Epithelial cell of esophagus (primary cell): ENCODE results near the gene HPCAL1.

ENCODE experiments used
- DNase-seq: peaks from one replicate; pipeline ENCODE4 v3.0.0; 2010; ENCODE audit warnings: low read depth
- H3K4me3 ChIP-seq: 2 replicates; pipeline ENCODE4 v1.5.1; 2011; ENCODE audit warnings: mild to moderate bottlenecking, low read length, control low read depth
- CTCF ChIP-seq: IDR thresholded peaks from 2 replicates; pipeline ENCODE4 v1.5.1; 2011; ENCODE audit warnings: low read depth, mild to moderate bottlenecking, low read length, control low read depth, inconsistent platforms; ENCODE audit not compliant: insufficient read depth; ENCODE audit errors: missing control alignments

HPCAL1 gene

GRCh38 chr2:10471046-10471571, 168.4 kb downstream of the HPCAL1 start:
- no peak for DNase-seq
- no peak for TF ChIP-seq CTCF
- H3K4me3 ChIP-seq = no peak overlapping the region

GRCh38 chr2:10471955-10472354, 169.3 kb downstream of the HPCAL1 start:
- no peak overlapping the region for H3K4me3 ChIP-seq
- TF ChIP-seq CTCF = no peak
- DNase-seq = no peak

- no peak for TF ChIP-seq CTCF
- no peak for DNase-seq
- H3K4me3 ChIP-seq = no peak overlapping the region
Observed at GRCh38 chr2:10473121-10473756, 170.5 kb downstream of the HPCAL1 start.

- no peak for TF ChIP-seq CTCF
- DNase-seq = no peak
- H3K4me3 ChIP-seq = no peak overlapping the region
Observed at GRCh38 chr2:10475221-10475722, 172.6 kb downstream of the HPCAL1 start.

DNA sequence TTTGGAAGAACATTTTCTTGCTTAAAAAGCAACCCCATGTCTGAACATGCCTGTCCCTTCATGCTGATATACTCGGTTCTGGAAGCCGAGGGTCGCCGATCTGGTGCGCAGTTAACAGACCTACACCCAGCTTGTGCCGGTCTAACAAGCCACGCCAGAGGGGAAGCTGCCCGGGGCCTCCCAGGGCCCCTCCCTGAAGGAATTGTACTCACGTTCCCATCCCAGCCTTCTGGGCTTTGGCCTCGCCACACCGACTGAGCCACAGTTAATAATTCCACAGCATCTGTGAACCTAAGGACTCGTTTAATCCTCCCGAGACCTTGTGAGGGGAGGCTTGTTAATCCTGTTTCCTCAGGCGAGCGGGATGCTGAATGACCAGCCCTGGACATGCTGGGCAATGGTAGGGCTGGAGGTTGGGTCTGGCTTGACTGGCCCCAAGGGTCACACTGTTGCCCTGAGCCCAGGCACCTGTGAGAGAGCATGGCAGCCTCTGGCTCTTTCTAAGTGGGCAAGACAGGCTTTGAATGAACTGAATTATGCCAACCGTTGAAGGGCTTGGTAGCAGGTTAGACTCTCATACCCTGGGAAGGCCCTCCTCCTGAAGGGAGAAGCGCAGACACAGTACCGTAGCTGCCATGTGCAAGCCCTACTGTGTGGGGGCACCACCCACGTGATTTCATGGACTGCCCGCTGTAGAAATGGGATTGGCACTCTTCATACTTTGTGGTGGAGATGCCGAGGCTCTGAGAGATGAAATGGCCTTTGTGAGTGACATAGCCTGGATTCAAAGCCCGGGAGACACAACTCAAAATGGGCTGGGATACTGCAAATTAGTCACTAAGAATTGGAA, 173.3 kb downstream of the HPCAL1 start:
- no peak overlapping the region for H3K4me3 ChIP-seq
- DNase-seq = no peak
- TF ChIP-seq CTCF = no peak

DNA sequence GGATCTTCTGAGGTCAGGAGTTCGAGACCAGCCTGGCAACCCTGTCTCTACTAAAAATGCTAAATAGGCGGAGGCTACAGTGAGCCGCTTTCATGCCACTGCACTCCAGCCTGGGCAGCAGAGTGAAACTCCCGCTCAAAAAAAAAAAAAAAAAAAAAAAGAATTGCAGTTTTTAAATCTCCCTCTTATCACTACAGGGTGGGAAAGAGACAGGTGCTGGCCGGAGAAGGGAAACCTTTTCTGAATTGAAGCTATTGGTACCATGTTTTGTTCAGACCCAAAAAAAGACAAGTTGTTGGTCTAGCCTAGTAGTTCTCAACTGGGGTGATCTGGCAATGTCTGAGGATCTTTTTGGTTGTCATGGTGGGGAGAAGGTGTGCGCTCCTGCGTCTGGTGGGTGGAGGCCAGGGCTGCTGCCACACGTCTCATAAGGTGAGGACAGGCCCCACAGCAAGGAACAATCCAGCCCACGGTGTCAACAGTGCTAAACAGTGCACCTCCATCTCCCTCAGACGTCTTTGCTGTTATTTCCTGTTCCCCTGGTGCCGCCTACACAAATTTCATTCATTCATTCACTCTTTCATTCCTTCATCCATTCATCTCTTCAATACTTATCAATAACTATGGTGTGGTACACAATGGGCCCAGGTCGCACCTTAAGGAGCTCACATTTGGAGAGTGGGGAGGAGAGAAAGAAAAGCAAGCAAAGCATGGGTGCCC, 174.2 kb downstream of the HPCAL1 start:
- no peak for DNase-seq
- H3K4me3 ChIP-seq = no peak overlapping the region
- TF ChIP-seq CTCF = no peak
